Left ventricle myocardium inferior (tissue), 1 donor: Measurements from ENCODE around the gene PROCA1. TPM values are rescaled to one million over a fixed set of nuclear protein-coding genes. Genes with fewer than 3 reads are reported as not detected.

Experiments
- DNase-seq: peaks from one replicate; pipeline ENCODE4 v3.0.0-alpha.2; 2020
- H3K27ac ChIP-seq: fragments of 200-600 bp; replicated peaks from 2 replicates; pipeline ENCODE4 v1.8.0; 2021
- H3K27me3 ChIP-seq: fragments of 200-600 bp; 2 replicates; pipeline ENCODE4 v1.8.0; 2021; ENCODE audit warnings: low read depth
- H3K36me3 ChIP-seq: fragments of 200-600 bp; 2 replicates; pipeline ENCODE4 v1.8.0; 2021
- H3K4me1 ChIP-seq: fragments of 200-600 bp; 2 replicates; pipeline ENCODE4 v1.8.0; 2021
- H3K4me3 ChIP-seq: fragments of 200-600 bp; 2 replicates; pipeline ENCODE4 v1.8.0; 2021; ENCODE audit warnings: mild to moderate bottlenecking, moderate library complexity
- H3K9me3 ChIP-seq: fragments of 200-600 bp; replicated peaks from 2 replicates; pipeline ENCODE4 v1.8.0; 2021
- CTCF ChIP-seq: fragments of 200-600 bp; IDR thresholded peaks from 2 replicates; pipeline ENCODE4 v1.8.0; 2021; ENCODE audit warnings: antibody characterized with exemption, mild to moderate bottlenecking, borderline replicate concordance
- intact Hi-C: fragments of 100-400 bp; cut with micrococcal nuclease; formaldehyde crosslinking; loops from one replicate; pipeline ENCODE4 v1.11.0; 2022
- total RNA-seq: library from RNA; stranded (reverse); fragmentation: NEBNext Ultra II Directional; extraction: Animal tissue kit (Norgen Biotek cat#: 25700); gene quantifications from one replicate; pipeline ENCODE4 v1.2.1, GENCODE V29; 2021
- donor health status: DM: no; HTN: yes; CAD: no; lungs with severe emphysema.

Gene PROCA1
- total RNA-seq, 1 donor from 2014 or later: 1.3 TPM

- intact Hi-C loops: no loop called here
Observed at GRCh38 chr17:28718333-28719020, 6.8 kb upstream of the PROCA1 start.

DNA sequence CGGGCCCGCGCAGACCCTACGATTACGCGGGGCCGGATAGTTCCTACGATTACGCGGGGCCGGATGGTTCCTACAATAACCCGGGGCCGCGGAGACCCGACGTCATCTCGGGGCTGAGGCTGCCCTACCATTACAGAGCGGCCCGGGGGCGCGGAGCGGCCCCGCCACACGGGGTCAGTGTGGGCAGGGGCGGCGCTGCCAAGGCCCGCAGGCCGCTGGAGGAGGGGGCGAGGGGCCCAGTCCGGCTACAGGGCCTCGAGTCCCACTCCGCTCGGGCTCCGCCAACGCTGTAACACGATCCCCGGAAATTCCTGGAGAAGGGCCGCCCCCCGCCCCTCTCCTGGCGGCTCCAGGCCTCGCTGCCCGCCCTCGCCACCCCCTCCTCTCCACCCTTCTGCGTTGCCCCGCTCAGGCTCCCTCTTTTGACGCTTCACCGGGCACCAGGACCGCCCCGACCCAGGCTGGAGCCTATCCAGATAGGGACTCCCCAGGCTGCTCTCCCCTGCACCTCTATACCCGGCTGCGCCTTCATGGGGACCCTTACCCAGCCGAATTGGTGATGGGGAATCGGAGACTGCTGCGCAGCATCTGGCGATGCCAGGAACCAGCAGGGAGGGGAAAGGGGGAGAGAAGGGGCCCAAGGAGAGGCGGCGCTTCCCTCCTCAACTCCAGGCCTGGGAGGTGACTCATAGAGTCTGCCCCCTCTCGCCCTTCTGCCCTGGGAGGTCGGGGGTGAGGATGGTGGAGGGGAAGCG lies 6.1 kb upstream of the PROCA1 start, which contains the start of gene RAB34:
Gene RAB34, minus strand, starts transcription at position 291 of the 755 bp plus-strand sequence. CDS start 602 bp downstream, outside the sequence.
- peak; percentile 43 for TF ChIP-seq CTCF
- Histone ChIP-seq H3K4me1 (peaks cover 66% of the 10 kb centered on the region), H3K4me3 (peak within 1 kb of the TSS; percentile 82), H3K27ac (peak within 1 kb of the TSS; percentile 86), H3K9me3 (no peaks in the 10 kb centered on the region), H3K36me3 (peaks cover 38% of the 10 kb centered on the region), H3K27me3 (peaks cover 19% of the 10 kb centered on the region)
- intact Hi-C loops: no loop called here
- peak; percentile 72 for DNase-seq

More at GRCh38 chr17:28718333-28719020, 6.8 kb upstream of the PROCA1 start:
- H3K4me1 ChIP-seq: peaks cover 71% of the 10 kb centered on the region
- H3K27ac ChIP-seq: peak overlapping the region; percentile 86
- TF ChIP-seq CTCF: no peak
- no peaks in the 10 kb centered on the region for H3K9me3 ChIP-seq
- peaks cover 45% of the 10 kb centered on the region for H3K36me3 ChIP-seq
- peaks cover 19% of the 10 kb centered on the region for H3K27me3 ChIP-seq
- no peak for DNase-seq
- peak overlapping the region; percentile 82 for H3K4me3 ChIP-seq

DNA sequence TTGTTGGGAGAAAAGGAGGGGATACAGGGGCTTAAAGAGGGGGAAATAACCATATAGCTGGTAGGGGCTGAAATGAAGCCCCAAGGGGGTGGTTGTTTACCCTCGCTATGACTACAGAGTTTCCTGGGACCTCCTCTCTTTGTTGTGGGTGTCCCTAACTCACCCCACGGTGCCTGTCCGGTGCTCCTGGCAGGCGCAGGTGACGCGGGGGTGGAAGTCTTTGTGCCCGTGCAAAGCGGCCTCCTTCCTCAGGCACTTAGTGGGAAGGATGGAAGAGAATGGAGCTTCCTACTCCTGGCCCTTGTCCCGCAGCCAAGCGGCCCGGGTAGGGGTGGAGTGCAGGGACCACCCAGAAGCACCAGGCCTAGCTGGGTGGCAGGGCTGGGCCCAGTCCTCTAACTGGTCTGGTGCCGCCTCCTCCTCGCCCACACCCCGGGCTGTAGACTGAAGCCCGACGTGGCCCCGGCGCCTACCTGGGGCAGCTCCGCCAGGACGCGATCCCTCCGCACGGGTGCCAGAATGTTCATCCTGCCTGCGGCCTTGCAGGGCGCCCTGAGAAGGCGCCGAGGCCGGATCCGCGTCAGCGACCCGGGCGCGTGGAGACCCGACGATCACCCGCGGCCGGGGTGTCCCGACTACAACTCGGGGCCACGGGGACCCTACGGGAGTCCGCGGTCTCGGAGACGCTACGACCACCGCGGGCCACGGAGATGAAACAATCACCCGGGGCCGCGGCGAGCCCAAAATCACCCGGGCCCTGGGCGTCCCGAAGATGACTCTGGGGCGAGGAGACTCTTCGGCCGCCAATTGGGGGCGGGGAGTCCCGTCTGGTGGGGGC lies 5.3 kb upstream of the PROCA1 start:
- Histone ChIP-seq H3K4me3 (peak overlapping the region; percentile 82), H3K36me3 (peaks cover 30% of the 10 kb centered on the region), H3K9me3 (no peaks in the 10 kb centered on the region), H3K27ac (peak overlapping the region; percentile 86), H3K27me3 (peaks cover 19% of the 10 kb centered on the region), H3K4me1 (peaks cover 66% of the 10 kb centered on the region)
- no peak for TF ChIP-seq CTCF
- DNase-seq: peak; percentile 34
- intact Hi-C loops: no loop called here

DNA sequence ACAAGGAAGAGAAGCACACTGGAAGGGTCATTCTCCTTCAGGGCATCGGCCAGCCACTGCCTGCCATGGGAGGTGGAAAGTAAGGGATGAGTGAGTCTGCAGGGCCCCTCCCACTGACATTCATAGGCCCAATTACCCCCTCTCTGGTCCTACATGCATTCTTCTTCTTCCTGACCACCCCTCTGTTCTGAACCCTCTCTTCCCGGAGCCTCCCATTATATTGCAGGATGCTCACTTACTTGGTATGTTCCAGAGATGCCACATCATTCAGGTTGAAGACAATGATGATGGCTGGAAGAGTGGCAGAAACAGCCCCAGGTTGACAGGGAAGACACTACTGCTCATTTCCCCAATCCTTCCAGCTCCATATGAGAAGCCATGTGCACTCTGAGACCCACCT lies 3.5 kb upstream of the PROCA1 start:
- Histone ChIP-seq H3K27ac (no peak overlapping the region), H3K27me3 (peaks cover 19% of the 10 kb centered on the region), H3K9me3 (no peaks in the 10 kb centered on the region), H3K36me3 (peaks cover 18% of the 10 kb centered on the region), H3K4me1 (peaks cover 60% of the 10 kb centered on the region), H3K4me3 (no peak overlapping the region)
- TF ChIP-seq CTCF: no peak
- intact Hi-C loops: no loop called here
- no peak for DNase-seq

- H3K27ac ChIP-seq: no peak overlapping the region
- H3K9me3 ChIP-seq: no peaks in the 10 kb centered on the region
- peaks cover 18% of the 10 kb centered on the region for H3K36me3 ChIP-seq
- peaks cover 61% of the 10 kb centered on the region for H3K4me1 ChIP-seq
- TF ChIP-seq CTCF: no peak
- intact Hi-C loops: no loop called here
- DNase-seq: no peak
- H3K4me3 ChIP-seq: no peak overlapping the region
- peaks cover 19% of the 10 kb centered on the region for H3K27me3 ChIP-seq
Observed at GRCh38 chr17:28714281-28714680, 2.6 kb upstream of the PROCA1 start.
